ENCODE measurements around the gene EGLN2. TPM values are rescaled to one million over a fixed set of nuclear protein-coding genes. Genes with fewer than 3 reads are reported as not detected.
A peak's percentile ranks its signal among the peaks of the same experiment; 100 is the strongest.

Gene EGLN2
- total and polyA plus RNA-seq, 8 donors, result 22.3 to 82.1 (median 27.8) TPM

DNA sequence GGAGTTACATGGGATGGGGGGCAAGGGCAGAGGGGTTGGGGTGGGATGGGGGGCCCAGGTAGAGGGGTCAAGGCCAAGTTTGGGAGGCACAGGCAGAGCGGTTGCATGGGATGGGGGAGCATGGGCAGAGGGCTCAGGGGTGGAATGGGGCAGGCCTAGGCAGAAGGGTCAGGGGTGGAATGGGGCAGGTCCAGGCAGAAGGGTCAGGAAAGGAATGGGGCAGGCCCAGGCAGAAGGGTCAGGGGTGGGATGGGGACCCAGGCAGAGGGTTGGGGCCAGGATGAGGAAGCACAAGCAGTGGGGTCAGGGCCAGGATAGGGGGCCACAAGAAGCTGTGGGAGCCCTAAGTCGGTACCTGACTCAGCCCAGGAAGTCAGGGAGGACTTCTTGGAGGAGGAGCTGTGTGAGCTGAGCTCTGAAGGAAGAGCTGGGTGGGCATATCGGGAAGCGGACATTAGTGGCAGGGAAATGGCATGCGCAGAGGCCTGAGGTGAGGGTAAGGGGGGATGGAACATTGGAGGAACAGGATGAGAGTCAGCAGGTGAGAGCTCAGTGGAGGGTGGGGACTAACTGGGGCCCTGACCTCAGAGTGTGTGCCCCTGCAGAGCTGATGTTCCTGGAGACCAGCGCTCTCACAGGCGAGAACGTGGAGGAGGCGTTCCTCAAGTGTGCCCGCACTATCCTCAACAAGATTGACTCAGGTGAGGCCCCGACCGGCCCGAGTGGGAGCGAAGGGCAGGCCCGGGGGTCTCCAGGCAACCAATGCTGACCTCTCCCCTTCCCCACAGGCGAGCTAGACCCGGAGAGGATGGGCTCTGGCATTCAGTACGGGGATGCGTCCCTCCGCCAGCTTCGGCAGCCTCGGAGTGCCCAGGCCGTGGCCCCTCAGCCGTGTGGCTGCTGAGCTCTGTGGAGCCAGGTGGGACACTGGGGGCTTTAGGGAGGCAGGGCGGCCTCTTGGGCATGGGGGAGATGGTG is 12.6 kb upstream of the EGLN2 start:
- ATAC-seq (no peak), DNase-seq (no peak), FAIRE-seq (no peak)
- Histone ChIP-seq H3K4me3 (no peak overlapping the region), H3K4me1 (no peaks in the 10 kb centered on the region), H3K27me3 (no peaks in the 10 kb centered on the region), H3K9me3 (no peaks in the 10 kb centered on the region), H3K36me3 (no peaks in the 10 kb centered on the region), H3K27ac (no peak overlapping the region)
- TF ChIP-seq, protein P1, sequence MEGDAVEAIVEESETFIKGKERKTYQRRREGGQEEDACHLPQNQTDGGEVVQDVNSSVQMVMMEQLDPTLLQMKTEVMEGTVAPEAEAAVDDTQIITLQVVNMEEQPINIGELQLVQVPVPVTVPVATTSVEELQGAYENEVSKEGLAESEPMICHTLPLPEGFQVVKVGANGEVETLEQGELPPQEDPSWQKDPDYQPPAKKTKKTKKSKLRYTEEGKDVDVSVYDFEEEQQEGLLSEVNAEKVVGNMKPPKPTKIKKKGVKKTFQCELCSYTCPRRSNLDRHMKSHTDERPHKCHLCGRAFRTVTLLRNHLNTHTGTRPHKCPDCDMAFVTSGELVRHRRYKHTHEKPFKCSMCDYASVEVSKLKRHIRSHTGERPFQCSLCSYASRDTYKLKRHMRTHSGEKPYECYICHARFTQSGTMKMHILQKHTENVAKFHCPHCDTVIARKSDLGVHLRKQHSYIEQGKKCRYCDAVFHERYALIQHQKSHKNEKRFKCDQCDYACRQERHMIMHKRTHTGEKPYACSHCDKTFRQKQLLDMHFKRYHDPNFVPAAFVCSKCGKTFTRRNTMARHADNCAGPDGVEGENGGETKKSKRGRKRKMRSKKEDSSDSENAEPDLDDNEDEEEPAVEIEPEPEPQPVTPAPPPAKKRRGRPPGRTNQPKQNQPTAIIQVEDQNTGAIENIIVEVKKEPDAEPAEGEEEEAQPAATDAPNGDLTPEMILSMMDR (IDR thresholded peaks at IDR 0.05), result no peak
- intact Hi-C loops (cut with DNase I), result no loop called here
- WGBS, 2 donors, result 91 to 96% methylated on average over 25 of the region's 25 CpGs

DNA sequence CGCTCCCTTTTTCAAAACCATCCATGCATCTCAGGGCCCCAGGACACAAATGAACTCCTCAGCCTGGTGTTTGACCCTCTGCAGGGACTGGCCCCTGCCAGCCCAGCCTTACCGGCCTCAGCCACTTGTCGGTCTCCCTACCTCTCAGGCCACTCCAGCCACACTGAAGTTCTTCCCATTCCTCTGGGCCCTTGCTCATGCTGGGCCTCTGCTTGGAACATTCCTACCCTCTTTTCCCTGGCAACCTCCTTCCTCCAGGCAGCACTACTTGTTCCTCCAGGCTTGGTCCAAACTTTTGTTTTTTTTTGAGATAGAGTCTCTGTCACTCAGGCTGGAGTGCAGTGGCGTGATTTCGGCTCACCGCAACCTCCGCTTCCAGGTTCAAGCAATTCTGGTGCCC is 7.6 kb upstream of the EGLN2 start:
- H3K27me3 ChIP-seq, result no peaks in the 10 kb centered on the region
- H3K9me3 ChIP-seq, result no peaks in the 10 kb centered on the region
- H3K36me3 ChIP-seq, result no peaks in the 10 kb centered on the region
- H3K4me3 ChIP-seq, result no peak overlapping the region
- H3K27ac ChIP-seq, result no peak overlapping the region
- ATAC-seq (no peak), DNase-seq (no peak), FAIRE-seq (no peak)
- WGBS, 2 donors, result 82 to 96% methylated on average over 7 of the region's 7 CpGs
- intact Hi-C loops (cut with DNase I), result no loop called here
- no peaks in the 10 kb centered on the region for H3K4me1 ChIP-seq
- TF ChIP-seq, protein P1 (IDR thresholded peaks at IDR 0.05), result no peak

DNA sequence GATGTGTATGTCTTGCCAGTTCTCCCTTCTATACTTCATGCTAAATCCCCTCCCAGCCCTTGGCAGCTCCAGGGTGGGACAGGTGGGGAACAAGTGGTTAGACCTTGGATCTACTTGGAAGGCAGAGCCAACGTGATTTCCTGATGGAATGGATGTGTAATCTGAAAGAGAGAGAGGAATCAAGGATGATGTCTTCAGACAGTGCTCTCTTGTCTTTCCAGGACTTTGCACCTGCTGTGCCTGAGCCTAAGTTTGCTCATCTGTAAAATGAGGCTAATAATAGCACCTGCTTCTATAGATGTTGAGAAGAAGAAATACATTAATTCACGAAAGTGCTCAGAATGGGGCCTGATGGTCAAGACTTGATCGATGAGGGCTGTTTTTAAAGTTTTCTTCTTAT is 7.0 kb upstream of the EGLN2 start:
- H3K36me3 ChIP-seq, result no peaks in the 10 kb centered on the region
- FAIRE-seq, result no peak
- TF ChIP-seq, protein P1 (IDR thresholded peaks at IDR 0.05), result no peak
- intact Hi-C loops (cut with DNase I), result no loop called here
- 75 to 76% methylated on average over 3 of the region's 3 CpGs for WGBS, 2 donors
- ATAC-seq, result no peak
- H3K27me3 ChIP-seq, result no peaks in the 10 kb centered on the region
- no peak for DNase-seq
- H3K9me3 ChIP-seq, result no peaks in the 10 kb centered on the region
- no peak overlapping the region for H3K27ac ChIP-seq
- H3K4me1 ChIP-seq, result no peaks in the 10 kb centered on the region
- no peak overlapping the region for H3K4me3 ChIP-seq

DNA sequence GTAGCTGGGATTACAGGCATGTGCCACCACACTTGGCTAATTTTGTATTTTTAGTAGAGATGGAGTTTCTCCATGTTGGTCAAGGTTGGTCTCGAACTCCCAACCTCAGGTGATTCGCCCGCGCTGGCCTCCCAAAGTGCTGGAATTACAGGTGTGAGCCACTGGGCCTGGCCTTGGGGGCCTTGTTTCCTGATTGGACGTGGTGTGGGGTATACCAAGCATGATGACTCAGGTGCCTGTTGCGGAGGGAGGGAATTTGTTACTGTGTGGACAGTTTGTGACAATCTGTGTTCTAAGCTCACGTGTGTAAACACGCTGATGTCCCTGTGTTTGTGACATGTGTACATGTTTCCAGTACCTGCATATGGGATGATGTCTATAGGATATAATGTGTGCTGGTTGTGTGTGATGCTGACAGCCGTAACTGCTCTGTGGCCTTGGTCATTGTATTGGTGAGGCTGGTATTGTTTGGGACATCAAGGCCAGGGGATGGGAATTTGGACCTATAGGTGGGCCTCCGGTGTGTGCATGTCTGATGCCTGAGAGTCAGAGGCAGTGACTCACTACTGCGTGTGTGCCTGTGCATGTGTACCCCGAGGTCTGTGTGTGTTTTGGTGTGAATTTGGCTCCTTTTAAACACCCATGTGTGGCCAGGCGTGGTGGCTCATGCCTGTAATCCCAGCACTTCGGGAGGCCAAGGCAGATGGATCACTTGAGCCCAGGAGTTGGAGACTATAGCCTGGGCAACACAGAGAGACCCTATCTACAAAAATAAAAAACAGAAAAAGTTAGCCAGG is 1.6 kb upstream of the EGLN2 start:
- FAIRE-seq (no peak), ATAC-seq (no peak), DNase-seq (no peak)
- TF ChIP-seq, protein P1 (IDR thresholded peaks at IDR 0.05), result no peak
- Histone ChIP-seq H3K4me3 (peak overlapping the region in 2 of 4 donors; percentile 31 to 93), H3K36me3 (no peaks in the 10 kb centered on the region), H3K9me3 (no peaks in the 10 kb centered on the region), H3K4me1 (peaks cover 16 to 28% (median 20%) of the 10 kb centered on the region in 3 donors), H3K27me3 (no peaks in the 10 kb centered on the region), H3K27ac (peak overlapping the region; percentile 70 to 92 (median 82))
- intact Hi-C loops (cut with DNase I), result no loop called here
- 94 to 96% methylated on average over 14 of the region's 14 CpGs for WGBS, 2 donors
